ENCODE results near the gene KIRREL3.

GRCh38 chr11:126510621-126511370 lies 489.8 kb downstream of the KIRREL3 start:
- TF ChIP-seq CTCF (IDR thresholded peaks at IDR 0.05; ENCODE audit: insufficient read depth, low read length, poor library complexity, severe bottlenecking) (no peak), EZH2phosphoT487 (conservative IDR thresholded peaks at IDR 0.05; ENCODE audit: low read length) (no peak)

Data from SU-DHL-6 (cell line).